Subcutaneous adipose tissue (tissue), 4 donors: Measurements from ENCODE around the gene LCNL1. TPM values are rescaled to one million over a fixed set of nuclear protein-coding genes. Genes with fewer than 3 reads are reported as not detected.

Experiments used
- CTCF ChIP-seq: fragments of 450-650 bp; IDR thresholded peaks from one replicate; pipeline ENCODE4 v1.5.1; 2016; ENCODE audit warnings: low read depth, mild to moderate bottlenecking, control low read depth, antibody characterized with exemption, moderate library complexity
- total RNA-seq, 4 donors: library from RNA; depleted of rRNA; stranded (reverse); fragments of >200 nt; gene quantifications; one replicate each; pipeline ENCODE4 v1.1.0, GENCODE V29; 2016

Gene LCNL1
- total RNA-seq, 4 donors from 2014 or later = not detected

- TF ChIP-seq CTCF = no peak
Measured at GRCh38 chr9:136949239-136949816, 33.5 kb upstream of the LCNL1 start.

- TF ChIP-seq CTCF = no peak
Measured at GRCh38 chr9:136949817-136950655, 32.8 kb upstream of the LCNL1 start.

- no peak for TF ChIP-seq CTCF
Measured at GRCh38 chr9:136950656-136951276, 32.0 kb upstream of the LCNL1 start.

GRCh38 chr9:136951541-136952320 lies 31.1 kb upstream of the LCNL1 start, which contains the start of gene LCN12:
LCN12 (plus strand) TSS chr9:136952273; CDS start chr9:136952328, 55 bp downstream.
- TF ChIP-seq CTCF = no peak

- TF ChIP-seq CTCF = no peak
Measured at GRCh38 chr9:136952321-136952850, 30.4 kb upstream of the LCNL1 start.

- no peak for TF ChIP-seq CTCF
Measured at GRCh38 chr9:136952876-136953770, 29.7 kb upstream of the LCNL1 start.
